SK-N-SH (cell line): ENCODE measurements around the gene GRB2. TPM values are rescaled to one million over a fixed set of nuclear protein-coding genes. Genes with fewer than 3 reads are reported as not detected.

ENCODE experiments used
- CTCF ChIA-PET: fragments of 300-600, 350-600 bp; formaldehyde crosslinking; extraction: SDS; loops from one replicate; lab custom pipeline; 2021; lab: Yijun Ruan, JAX
- POLR2A ChIA-PET: fragments of 350-600 bp; sonication (Branson Sonifier 250); formaldehyde crosslinking; extraction: SDS; loops from one replicate; lab custom pipeline; 2020; ENCODE audit warnings: antibody characterized with exemption, inconsistent platforms; lab: Yijun Ruan, JAX
- DNase-seq: peaks from one replicate; pipeline ENCODE4 v3.0.0; 2012
- H2AFZ ChIP-seq: fragments of 200-600 bp; sonication (generic); 2 replicates; pipeline ENCODE4 v1.8.1; 2016; ENCODE audit warnings: antibody characterized with exemption, mild to moderate bottlenecking, low read depth
- H3F3A ChIP-seq: fragments of 200-600 bp; sonication (generic); replicated peaks from 2 replicates; pipeline ENCODE3; 2016; ENCODE audit warnings: antibody characterized with exemption, mild to moderate bottlenecking; ENCODE audit not compliant: insufficient read depth
- H3K27ac ChIP-seq, 2 experiments: fragments of 200-500 bp in 1 of 2; fragments of 200-600 bp in 1 of 2; sonication (Bioruptor generic) in 1 of 2; sonication (generic), shearing (Covaris generic) in 1 of 2; 2 replicates each; pipeline versions ENCODE4 v1.5.1 to v1.6.1; 2014 to 2016; ENCODE audit warnings: low read depth in 2 of 2, inconsistent platforms in 1 of 2, low read length in 1 of 2, mild to moderate bottlenecking in 1 of 2, mixed read lengths in 1 of 2
- H3K27me3 ChIP-seq: fragments of 200-600 bp; sonication (generic), shearing (Covaris generic); 2 replicates; pipeline ENCODE4 v1.6.1; 2016; ENCODE audit warnings: mixed run types; ENCODE audit not compliant: insufficient read depth
- H3K36me3 ChIP-seq, 2 experiments: fragments of 200-500 bp in 1 of 2; fragments of 200-600 bp in 1 of 2; sonication (Bioruptor generic) in 1 of 2; sonication (generic) in 1 of 2; replicated peaks in 1 of 2; 2 replicates each; pipeline versions ENCODE3 to v1.5.1; 2014 to 2016; ENCODE audit warnings: low read length in 1 of 2, mild to moderate bottlenecking in 1 of 2; ENCODE audit not compliant: insufficient read depth in 2 of 2, control insufficient read depth in 1 of 2
- H3K4me1 ChIP-seq, 2 experiments: fragments of 200-500 bp in 1 of 2; fragments of 200-600 bp in 1 of 2; sonication (Bioruptor generic) in 1 of 2; sonication (generic), shearing (Covaris generic) in 1 of 2; 2 replicates each; pipeline versions ENCODE4 v1.5.1 to v1.6.1; 2014 to 2016; ENCODE audit warnings: low read depth in 1 of 2, low read length in 1 of 2, mixed run types in 1 of 2; ENCODE audit not compliant: insufficient read depth in 2 of 2, control insufficient read depth in 1 of 2
- H3K4me2 ChIP-seq: fragments of 200-600 bp; sonication (generic), shearing (Covaris generic); 2 replicates; pipeline ENCODE4 v1.6.1; 2017; ENCODE audit warnings: mixed run types
- H3K4me3 ChIP-seq, 2 experiments: fragments of 200-500 bp in 1 of 2; fragments of 200-600 bp in 1 of 2; sonication (Bioruptor generic) in 1 of 2; sonication (generic), shearing (Covaris generic) in 1 of 2; 2 replicates each; pipeline versions ENCODE4 v1.5.1 to v1.8.1; 2014 to 2016; ENCODE audit warnings: low read depth in 2 of 2, inconsistent platforms in 1 of 2, low read length in 1 of 2, mild to moderate bottlenecking in 1 of 2, mixed read lengths in 1 of 2, moderate library complexity in 1 of 2
- H3K79me2 ChIP-seq: fragments of 200-600 bp; sonication (generic); 2 replicates; pipeline ENCODE4 v1.8.1; 2017; ENCODE audit warnings: mild to moderate bottlenecking; ENCODE audit not compliant: insufficient read depth
- H3K9ac ChIP-seq: fragments of 200-600 bp; sonication (generic); 2 replicates; pipeline ENCODE4 v1.6.1; 2017; ENCODE audit warnings: mixed run types
- H3K9me2 ChIP-seq: fragments of 200-600 bp; sonication (generic); 2 replicates; pipeline ENCODE4 v1.6.1; 2017; ENCODE audit warnings: mixed run types
- H3K9me3 ChIP-seq: fragments of 200-600 bp; sonication (generic); 2 replicates; pipeline ENCODE4 v1.6.1; 2017; ENCODE audit warnings: mixed run types, mild to moderate bottlenecking, moderate library complexity
- H4K20me1 ChIP-seq: fragments of 200-600 bp; sonication (generic); 2 replicates; pipeline ENCODE4 v1.6.1; 2017; ENCODE audit warnings: mild to moderate bottlenecking, mixed run types; ENCODE audit not compliant: insufficient read depth
- CHD2 ChIP-seq: fragments of 150-350 bp; IDR thresholded peaks from 2 replicates; pipeline ENCODE4 v1.6.1; 2018; ENCODE audit warnings: low read length; ENCODE audit not compliant: partially characterized antibody
- ELF1 ChIP-seq: IDR thresholded peaks from 2 replicates; pipeline ENCODE4 v1.4.0; 2012
- EP300 ChIP-seq, 2 experiments: IDR thresholded peaks; 2 replicates each; pipeline versions ENCODE4 v1.4.0 to v1.6.1; 2012; ENCODE audit warnings: borderline replicate concordance in 1 of 2, low read depth in 1 of 2, low read length in 1 of 2
- FOSL2 ChIP-seq: IDR thresholded peaks from 2 replicates; pipeline ENCODE4 v1.4.0; 2012; ENCODE audit warnings: low read depth, mild to moderate bottlenecking, moderate library complexity, borderline replicate concordance
- GABPA ChIP-seq: IDR thresholded peaks from 2 replicates; pipeline ENCODE4 v1.4.0; 2012; ENCODE audit warnings: low read depth, mild to moderate bottlenecking
- NFIC ChIP-seq: IDR thresholded peaks from 2 replicates; pipeline ENCODE4 v1.4.0; 2012; ENCODE audit warnings: borderline replicate concordance
- RCOR1 ChIP-seq: fragments of 150-350 bp; IDR thresholded peaks from 2 replicates; pipeline ENCODE4 v1.6.1; 2017; ENCODE audit warnings: antibody characterized with exemption, low read length
- RXRA ChIP-seq: IDR thresholded peaks from 2 replicates; pipeline ENCODE4 v1.4.0; 2012; ENCODE audit warnings: low read depth, mild to moderate bottlenecking, borderline replicate concordance
- TAF1 ChIP-seq: IDR thresholded peaks from 2 replicates; pipeline ENCODE4 v1.6.1; 2012; ENCODE audit warnings: low read depth, mild to moderate bottlenecking, low read length, moderate library complexity, borderline replicate concordance
- TCF12 ChIP-seq: IDR thresholded peaks from 2 replicates; pipeline ENCODE4 v1.4.0; 2012
- TEAD4 ChIP-seq: IDR thresholded peaks from 2 replicates; pipeline ENCODE4 v1.4.0; 2012; ENCODE audit warnings: mild to moderate bottlenecking, borderline replicate concordance; ENCODE audit not compliant: insufficient read depth
- YY1 ChIP-seq: IDR thresholded peaks from 2 replicates; pipeline ENCODE4 v1.4.0; 2012; ENCODE audit warnings: low read depth, mild to moderate bottlenecking
- WGBS: methylation state at CpG from one replicate; pipeline ENCODE4 v1.1.6; 2017; ENCODE audit warnings: low lambda C conversion rate; 5-methylcytosine and 5-hydroxymethylcytosine counted together
- polyA plus RNA-seq, 3 experiments: library from polyadenylated mRNA; depleted of rRNA; stranded (reverse); fragments of >200 nt; gene quantifications; 2 replicates each; pipeline ENCODE4 v1.2.3, GENCODE V29; 2012
- TF ChIP-seq, protein P1 (sequence below): IDR thresholded peaks from 2 replicates; pipeline ENCODE4; 2012
- TF ChIP-seq, protein P2 (sequence below): IDR thresholded peaks from 2 replicates; pipeline ENCODE4 v1.4.0; 2012; ENCODE audit warnings: low read depth, borderline replicate concordance
- TF ChIP-seq, protein P3 (sequence below): fragments of 200-600 bp; sonication (generic); IDR thresholded peaks from 2 replicates; pipeline ENCODE4 v1.6.1; 2017; ENCODE audit warnings: antibody characterized with exemption, mild to moderate bottlenecking, moderate library complexity

The GRB2 gene
- polyA plus RNA-seq, 1 of the 3 experiments (the other 2 are of a cell fraction): 89.6 TPM

DNA sequence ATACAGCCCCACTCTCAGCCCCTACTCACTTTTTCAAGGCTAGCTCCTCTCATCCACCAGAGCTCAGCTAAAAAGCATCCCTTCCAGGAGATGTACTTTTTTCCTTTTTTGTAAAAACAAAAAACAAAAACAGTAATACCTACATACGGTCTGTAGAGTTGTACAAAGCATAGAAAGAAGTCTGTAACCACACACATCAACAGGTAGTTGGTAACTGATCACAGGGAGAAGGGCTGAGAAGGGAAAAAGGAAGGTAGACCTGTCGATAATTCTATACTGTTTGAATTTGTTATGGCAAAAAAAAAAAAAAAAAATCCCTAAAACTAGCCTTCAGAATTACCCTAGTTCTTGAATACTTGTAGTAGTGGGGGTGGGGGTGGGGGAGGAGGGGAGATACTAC is 117.1 kb downstream of the GRB2 start:
- WGBS: 28% methylated on average over 2 of the region's 2 CpGs
- DNase-seq: no peak
- ChIA-PET POLR2A (interaction anchor here (1.3 to 2.8 kb wide), 3 partner anchors 15 to 117 kb away, joined by 5 to 36 read pairs (median 29); partner anchors contain the start of genes GRB2 and MIF4GD), CTCF (interaction anchor here (1.1 to 7.3 kb wide), 9 partner anchors 10 to 124 kb away, joined by 3 to 83 read pairs (median 8); partner anchors contain the start of genes GGA3, MIF4GD and MRPS7)
- H3K4me3 ChIP-seq: peak overlapping the region; percentile 68 to 80
- H3K27me3 ChIP-seq: no peaks in the 10 kb centered on the region
- no peak overlapping the region for H3K27ac ChIP-seq
- H3K9me2 ChIP-seq: no peaks in the 10 kb centered on the region
- no peak for TF ChIP-seq TEAD4
- no peak for TF ChIP-seq TCF12
- TF ChIP-seq CHD2: no peak
- TF ChIP-seq ELF1: no peak
- no peak for TF ChIP-seq TAF1
- TF ChIP-seq, protein P1, sequence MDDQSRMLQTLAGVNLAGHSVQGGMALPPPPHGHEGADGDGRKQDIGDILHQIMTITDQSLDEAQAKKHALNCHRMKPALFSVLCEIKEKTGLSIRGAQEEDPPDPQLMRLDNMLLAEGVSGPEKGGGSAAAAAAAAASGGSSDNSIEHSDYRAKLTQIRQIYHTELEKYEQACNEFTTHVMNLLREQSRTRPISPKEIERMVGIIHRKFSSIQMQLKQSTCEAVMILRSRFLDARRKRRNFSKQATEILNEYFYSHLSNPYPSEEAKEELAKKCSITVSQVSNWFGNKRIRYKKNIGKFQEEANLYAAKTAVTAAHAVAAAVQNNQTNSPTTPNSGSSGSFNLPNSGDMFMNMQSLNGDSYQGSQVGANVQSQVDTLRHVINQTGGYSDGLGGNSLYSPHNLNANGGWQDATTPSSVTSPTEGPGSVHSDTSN: no peak
- no peak for TF ChIP-seq GABPA
- TF ChIP-seq NFIC: no peak
- no peak for TF ChIP-seq FOSL2
- no peak for TF ChIP-seq RXRA
- TF ChIP-seq, protein P2, sequence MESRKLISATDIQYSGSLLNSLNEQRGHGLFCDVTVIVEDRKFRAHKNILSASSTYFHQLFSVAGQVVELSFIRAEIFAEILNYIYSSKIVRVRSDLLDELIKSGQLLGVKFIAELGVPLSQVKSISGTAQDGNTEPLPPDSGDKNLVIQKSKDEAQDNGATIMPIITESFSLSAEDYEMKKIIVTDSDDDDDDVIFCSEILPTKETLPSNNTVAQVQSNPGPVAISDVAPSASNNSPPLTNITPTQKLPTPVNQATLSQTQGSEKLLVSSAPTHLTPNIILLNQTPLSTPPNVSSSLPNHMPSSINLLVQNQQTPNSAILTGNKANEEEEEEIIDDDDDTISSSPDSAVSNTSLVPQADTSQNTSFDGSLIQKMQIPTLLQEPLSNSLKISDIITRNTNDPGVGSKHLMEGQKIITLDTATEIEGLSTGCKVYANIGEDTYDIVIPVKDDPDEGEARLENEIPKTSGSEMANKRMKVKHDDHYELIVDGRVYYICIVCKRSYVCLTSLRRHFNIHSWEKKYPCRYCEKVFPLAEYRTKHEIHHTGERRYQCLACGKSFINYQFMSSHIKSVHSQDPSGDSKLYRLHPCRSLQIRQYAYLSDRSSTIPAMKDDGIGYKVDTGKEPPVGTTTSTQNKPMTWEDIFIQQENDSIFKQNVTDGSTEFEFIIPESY: no peak
- TF ChIP-seq, protein P3, sequence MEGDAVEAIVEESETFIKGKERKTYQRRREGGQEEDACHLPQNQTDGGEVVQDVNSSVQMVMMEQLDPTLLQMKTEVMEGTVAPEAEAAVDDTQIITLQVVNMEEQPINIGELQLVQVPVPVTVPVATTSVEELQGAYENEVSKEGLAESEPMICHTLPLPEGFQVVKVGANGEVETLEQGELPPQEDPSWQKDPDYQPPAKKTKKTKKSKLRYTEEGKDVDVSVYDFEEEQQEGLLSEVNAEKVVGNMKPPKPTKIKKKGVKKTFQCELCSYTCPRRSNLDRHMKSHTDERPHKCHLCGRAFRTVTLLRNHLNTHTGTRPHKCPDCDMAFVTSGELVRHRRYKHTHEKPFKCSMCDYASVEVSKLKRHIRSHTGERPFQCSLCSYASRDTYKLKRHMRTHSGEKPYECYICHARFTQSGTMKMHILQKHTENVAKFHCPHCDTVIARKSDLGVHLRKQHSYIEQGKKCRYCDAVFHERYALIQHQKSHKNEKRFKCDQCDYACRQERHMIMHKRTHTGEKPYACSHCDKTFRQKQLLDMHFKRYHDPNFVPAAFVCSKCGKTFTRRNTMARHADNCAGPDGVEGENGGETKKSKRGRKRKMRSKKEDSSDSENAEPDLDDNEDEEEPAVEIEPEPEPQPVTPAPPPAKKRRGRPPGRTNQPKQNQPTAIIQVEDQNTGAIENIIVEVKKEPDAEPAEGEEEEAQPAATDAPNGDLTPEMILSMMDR: no peak
- no peak for TF ChIP-seq RCOR1
- TF ChIP-seq EP300 (IDR thresholded peaks at IDR 0.05; ENCODE audit: borderline replicate concordance in 1 of 2, low read depth in 1 of 2, low read length in 1 of 2): no peak
- no peak for TF ChIP-seq YY1
- TF ChIP-seq, all 33 proteins: peak for 0
- peaks cover 4% of the 10 kb centered on the region for H3F3A ChIP-seq
- H3K9ac ChIP-seq: peak overlapping the region; percentile 62; the same call in 1 of the 2 replicates
- no peaks in the 10 kb centered on the region for H3K79me2 ChIP-seq
- no peaks in the 10 kb centered on the region for H4K20me1 ChIP-seq
- peaks cover 0 to 4% of the 10 kb centered on the region in 2 experiments for H3K36me3 ChIP-seq
- no peaks in the 10 kb centered on the region for H3K9me3 ChIP-seq
- peaks cover 4 to 5% of the 10 kb centered on the region in 2 experiments; a peak in 2 of 4 replicates for H3K4me1 ChIP-seq
- no peak overlapping the region; the same call in 1 of the 2 replicates for H2AFZ ChIP-seq
- peak overlapping the region; percentile 87 for H3K4me2 ChIP-seq
